ENCODE measurements around the gene UQCRHL. TPM values are rescaled to one million over a fixed set of nuclear protein-coding genes. Genes with fewer than 3 reads are reported as not detected.

The UQCRHL gene
- total and polyA plus RNA-seq, 8 donors: 0.58 to 11.0 (median 2.4) TPM; not detected in 1

GRCh38 chr1:15808955-15809354 is 1.5 kb upstream of the UQCRHL start:
- peak in 1 of 2 donors; percentile 31 for DNase-seq
- TF ChIP-seq EP300 (IDR thresholded peaks at IDR 0.05) (no peak), POLR2AphosphoS5 (IDR thresholded peaks at IDR 0.05) (no peak), CTCF (IDR thresholded peaks at IDR 0.05) (no peak), POLR2A (IDR thresholded peaks at IDR 0.05) (no peak)
- 25 to 73% (median 57%) methylated on average over 1 of the region's 1 CpG for WGBS, 5 donors
- no peak overlapping the region for H3K4me3 ChIP-seq
- H3K27me3 ChIP-seq: no peaks in the 10 kb centered on the region
- H3K4me1 ChIP-seq: peaks cover 0 to 10% (median 5%) of the 10 kb centered on the region in 4 donors
- intact Hi-C loops (cut with DNase I; ENCODE audit: low total_unique reads): no loop called here
- no peaks in the 10 kb centered on the region for H3K9me3 ChIP-seq
- no peak overlapping the region for H3K27ac ChIP-seq
- H3K36me3 ChIP-seq: no peaks in the 10 kb centered on the region

GRCh38 chr1:15807121-15807520 is 328 bp downstream of the UQCRHL start:
- intact Hi-C loops (cut with DNase I; ENCODE audit: low total_unique reads): no loop called here

GRCh38 chr1:15804060-15804459 is 3.4 kb downstream of the UQCRHL start:
- intact Hi-C loops (cut with DNase I; ENCODE audit: low total_unique reads): no loop called here
- WGBS, 5 donors: 86 to 93% (median 86%) methylated on average over 8 of the region's 8 CpGs
- no peaks in the 10 kb centered on the region for H3K27me3 ChIP-seq
- no peak overlapping the region for H3K4me3 ChIP-seq
- TF ChIP-seq POLR2AphosphoS5 (IDR thresholded peaks at IDR 0.05): no peak
- no peak for TF ChIP-seq CTCF (IDR thresholded peaks at IDR 0.05)
- TF ChIP-seq POLR2A (IDR thresholded peaks at IDR 0.05): no peak
- no peak for TF ChIP-seq EP300 (IDR thresholded peaks at IDR 0.05)
- no peak overlapping the region for H3K27ac ChIP-seq
- DNase-seq: no peak
- peaks cover 20 to 44% (median 25%) of the 10 kb centered on the region in 4 donors for H3K4me1 ChIP-seq
- H3K36me3 ChIP-seq: no peaks in the 10 kb centered on the region
- H3K9me3 ChIP-seq: no peaks in the 10 kb centered on the region

More at GRCh38 chr1:15807121-15807520, 328 bp downstream of the UQCRHL start:
- H3K4me3 ChIP-seq: no peak overlapping the region
- H3K27me3 ChIP-seq: no peaks in the 10 kb centered on the region
- WGBS, 5 donors: 88 to 95% (median 92%) methylated on average over 10 of the region's 10 CpGs
- no peaks in the 10 kb centered on the region for H3K36me3 ChIP-seq
- H3K9me3 ChIP-seq: no peaks in the 10 kb centered on the region
- no peak for DNase-seq
- TF ChIP-seq POLR2A (IDR thresholded peaks at IDR 0.05): no peak
- no peak overlapping the region for H3K27ac ChIP-seq
- peaks cover 0 to 15% (median 5%) of the 10 kb centered on the region in 4 donors for H3K4me1 ChIP-seq

GRCh38 chr1:15803380-15803779 is 4.1 kb downstream of the UQCRHL start:
- Histone ChIP-seq H3K9me3 (no peaks in the 10 kb centered on the region), H3K4me1 (peaks cover 26 to 44% (median 26%) of the 10 kb centered on the region in 4 donors), H3K27ac (no peak overlapping the region), H3K4me3 (no peak overlapping the region), H3K27me3 (no peaks in the 10 kb centered on the region), H3K36me3 (no peaks in the 10 kb centered on the region)
- intact Hi-C loops (cut with DNase I; ENCODE audit: low total_unique reads): no loop called here
- 25 to 32% (median 26%) methylated on average over 4 of the region's 4 CpGs for WGBS, 5 donors
- DNase-seq: peak in 1 of 2 donors; percentile 72
- TF ChIP-seq POLR2A (IDR thresholded peaks at IDR 0.05): no peak
- TF ChIP-seq CTCF (IDR thresholded peaks at IDR 0.05): peak in 2 of 7 experiments; percentile 20 to 22

GRCh38 chr1:15802234-15802965 is 5.0 kb downstream of the UQCRHL start:
- peaks cover 34 to 52% (median 35%) of the 10 kb centered on the region in 4 donors for H3K4me1 ChIP-seq
- no peak for TF ChIP-seq EP300 (IDR thresholded peaks at IDR 0.05)
- TF ChIP-seq CTCF (IDR thresholded peaks at IDR 0.05): no peak
- no peak for TF ChIP-seq POLR2AphosphoS5 (IDR thresholded peaks at IDR 0.05)
- no peak for TF ChIP-seq POLR2A (IDR thresholded peaks at IDR 0.05)
- no peak overlapping the region for H3K27ac ChIP-seq
- no peak overlapping the region for H3K4me3 ChIP-seq
- WGBS, 5 donors: 67 to 78% (median 70%) methylated on average over 17 of the region's 17 CpGs
- H3K36me3 ChIP-seq: no peaks in the 10 kb centered on the region
- intact Hi-C loops (cut with DNase I; ENCODE audit: low total_unique reads): no loop called here
- DNase-seq: no peak
- no peaks in the 10 kb centered on the region for H3K9me3 ChIP-seq
- no peaks in the 10 kb centered on the region for H3K27me3 ChIP-seq
